Measurements from ENCODE around the gene FZD8.
"Not testable (repeated sequence)": the region's sequence is repeated elsewhere in the genome, so short reads cannot be mapped to it uniquely, and the experiment has no call there.

FZD8 gene

GRCh38 chr10:35642035-35642792 is at the start of gene FZD8:
FZD8 (minus strand) TSS chr10:35642296; CDS start chr10:35641429, 867 bp downstream.
- peak; percentile 29 to 61 for DNase-seq (ENCODE audit: low read depth in 2 of 2)

GRCh38 chr10:35691522-35692236 is 49.6 kb upstream of the FZD8 start:
- no peak for DNase-seq (ENCODE audit: low read depth in 2 of 2)

- no peak for DNase-seq (ENCODE audit: low read depth in 2 of 2)
These were observed 48.4 kb upstream of the FZD8 start for GRCh38 chr10:35690534-35690933.

GRCh38 chr10:35685858-35686257 is 43.8 kb upstream of the FZD8 start:
- not testable (repeated sequence) for DNase-seq (ENCODE audit: low read depth in 2 of 2)

- no peak for DNase-seq (ENCODE audit: low read depth in 2 of 2)
These were observed 43.3 kb upstream of the FZD8 start for GRCh38 chr10:35685402-35685801.

- no peak for DNase-seq (ENCODE audit: low read depth in 2 of 2)
These were observed 42.5 kb upstream of the FZD8 start for GRCh38 chr10:35684586-35684985.

- no peak for DNase-seq (ENCODE audit: low read depth in 2 of 2)
These were observed 33.8 kb upstream of the FZD8 start for GRCh38 chr10:35675846-35676245.

GRCh38 chr10:35674843-35675242 is 32.7 kb upstream of the FZD8 start:
- DNase-seq (ENCODE audit: low read depth in 2 of 2): no peak

- DNase-seq (ENCODE audit: low read depth in 2 of 2): no peak
These were observed 27.0 kb upstream of the FZD8 start for GRCh38 chr10:35668865-35669650.

- DNase-seq (ENCODE audit: low read depth in 2 of 2): no peak
These were observed 25.9 kb upstream of the FZD8 start for GRCh38 chr10:35667971-35668370.

GRCh38 chr10:35667270-35667889 is 25.3 kb upstream of the FZD8 start:
- no peak for DNase-seq (ENCODE audit: low read depth in 2 of 2)

GRCh38 chr10:35661236-35661635 is 19.1 kb upstream of the FZD8 start:
- no peak for DNase-seq (ENCODE audit: low read depth in 2 of 2)

- no peak for DNase-seq (ENCODE audit: low read depth in 2 of 2)
These were observed 17.4 kb upstream of the FZD8 start for GRCh38 chr10:35659456-35659855.

- DNase-seq (ENCODE audit: low read depth in 2 of 2): no peak
These were observed 15.5 kb upstream of the FZD8 start for GRCh38 chr10:35657621-35658020.

- DNase-seq (ENCODE audit: low read depth in 2 of 2): no peak
These were observed 10.7 kb upstream of the FZD8 start for GRCh38 chr10:35652824-35653223.

- no peak for DNase-seq (ENCODE audit: low read depth in 2 of 2)
These were observed 8.8 kb upstream of the FZD8 start for GRCh38 chr10:35650894-35651293.

- no peak for DNase-seq (ENCODE audit: low read depth in 2 of 2)
These were observed 2.2 kb upstream of the FZD8 start for GRCh38 chr10:35644050-35644950.

GRCh38 chr10:35643151-35644049 is 1.3 kb upstream of the FZD8 start:
- DNase-seq (ENCODE audit: low read depth in 2 of 2): no peak

- no peak for DNase-seq (ENCODE audit: low read depth in 2 of 2)
These were observed 658 bp upstream of the FZD8 start for GRCh38 chr10:35642793-35643114.

GRCh38 chr10:35641676-35642034 is 441 bp downstream of the FZD8 start:
- no peak for DNase-seq (ENCODE audit: low read depth in 2 of 2)
